NCI-H82 (cell line): ENCODE results near the gene PTPRD.
A peak's percentile ranks its signal among the peaks of the same experiment; 100 is the strongest.

ENCODE experiments used
- DNase-seq: peaks from one replicate; lab custom pipeline; 2025; lab: John Stamatoyannopoulos, UW

The PTPRD gene

GRCh38 chr9:8683496-8683895, 1929.3 kb downstream of the PTPRD start:
- no peak for DNase-seq

DNA sequence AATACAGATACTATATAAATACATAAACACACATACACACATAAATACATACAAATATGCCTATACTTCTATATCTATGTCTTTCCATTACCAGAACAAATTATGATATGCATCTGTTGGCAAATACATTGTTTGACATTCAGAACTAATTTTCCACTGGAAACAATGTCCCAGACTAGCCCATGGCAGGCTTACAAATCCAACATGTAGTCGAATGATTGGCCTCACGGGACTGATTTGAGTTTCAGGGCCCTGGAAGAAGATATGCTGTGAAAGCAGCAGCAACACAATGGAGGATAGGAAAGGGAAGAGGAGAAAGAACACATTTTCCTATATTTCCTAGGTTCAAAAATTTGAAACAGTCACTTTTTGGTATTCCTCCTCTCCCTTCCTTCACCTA, 1932.1 kb downstream of the PTPRD start:
- no peak for DNase-seq

DNA sequence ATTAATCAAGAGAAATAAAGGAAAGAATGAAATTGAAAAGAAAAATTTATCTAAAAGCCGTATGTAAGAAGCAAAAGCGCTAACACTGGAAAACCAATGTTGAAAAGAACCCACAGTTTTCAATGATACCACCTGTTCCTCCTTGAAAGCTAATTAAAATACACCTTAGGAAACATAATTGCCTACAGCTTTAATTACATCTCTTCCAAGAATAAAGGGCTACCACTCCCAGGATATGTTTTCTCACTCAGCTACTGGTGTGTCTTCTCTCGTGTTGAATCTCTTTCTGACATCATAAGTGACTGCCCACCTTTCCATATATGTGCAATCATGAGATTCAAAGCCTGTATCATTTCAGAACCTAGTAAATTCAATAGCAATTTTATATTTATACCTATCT, 1932.6 kb downstream of the PTPRD start:
- no peak for DNase-seq

DNA sequence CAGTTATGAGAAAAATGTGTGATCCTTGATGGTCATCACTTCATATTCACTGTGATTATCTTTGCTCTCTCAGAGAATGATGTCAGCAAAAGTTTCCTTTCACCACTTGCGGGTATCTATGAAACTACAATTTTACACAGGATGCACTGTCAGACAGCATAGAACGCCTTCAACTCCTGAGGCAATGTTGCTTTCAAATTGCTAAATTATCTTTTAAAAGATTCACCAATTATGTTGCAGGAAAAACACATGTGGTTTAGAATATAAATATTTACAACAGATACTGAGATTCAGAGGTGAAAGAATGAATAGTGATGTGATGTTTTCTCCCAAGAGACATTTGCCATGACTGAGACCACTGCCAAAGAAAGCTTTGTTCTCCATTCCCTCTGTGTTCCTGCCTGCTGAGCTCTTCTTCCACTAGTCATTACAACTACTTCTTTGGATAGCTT, 1933.4 kb downstream of the PTPRD start:
- DNase-seq, result no peak

GRCh38 chr9:8677741-8678140, 1935.1 kb downstream of the PTPRD start:
- no peak for DNase-seq

- DNase-seq, result no peak
Observed at GRCh38 chr9:8674536-8674935, 1938.3 kb downstream of the PTPRD start.

DNA sequence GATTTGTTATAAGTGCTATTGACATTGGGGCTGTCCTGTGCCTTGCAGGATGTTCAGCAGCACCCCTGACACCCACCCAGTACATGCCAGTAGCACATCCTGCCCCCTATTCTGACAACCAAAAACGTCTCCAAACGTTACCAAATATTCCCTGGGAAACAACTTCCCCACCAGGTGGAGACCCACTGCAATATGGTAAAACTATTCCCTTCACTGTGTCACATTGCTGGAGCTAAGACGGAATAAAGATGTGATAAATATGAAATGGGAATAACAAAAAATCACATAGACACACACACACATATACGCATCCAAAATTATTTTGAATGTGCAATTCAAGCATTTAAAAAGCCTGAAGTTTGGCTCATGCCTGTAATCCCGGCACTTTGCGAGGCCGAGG, 1939.0 kb downstream of the PTPRD start:
- no peak for DNase-seq

GRCh38 chr9:8670751-8671150, 1942.1 kb downstream of the PTPRD start:
- DNase-seq, result no peak

- peak; percentile 59 for DNase-seq
Observed at GRCh38 chr9:8668751-8669150, 1944.1 kb downstream of the PTPRD start.

DNA sequence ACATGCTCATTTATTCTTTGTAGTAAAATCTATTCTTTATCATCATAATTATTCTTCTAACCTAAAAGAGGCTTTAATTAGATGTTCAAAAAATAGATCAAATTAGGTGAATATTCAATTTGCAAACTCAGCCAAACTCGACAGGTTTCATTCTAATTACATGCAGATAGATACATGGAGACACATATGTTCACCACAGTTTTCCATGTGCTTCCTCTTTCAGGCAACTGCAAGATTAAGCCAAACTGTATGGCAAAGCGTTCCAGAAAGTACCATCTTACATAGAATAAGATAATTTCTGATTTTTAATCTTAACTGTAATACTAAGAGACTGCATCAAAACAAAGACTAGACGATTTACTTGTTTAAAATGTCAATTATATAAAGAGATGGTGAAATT, 1944.6 kb downstream of the PTPRD start:
- no peak for DNase-seq

GRCh38 chr9:8666060-8666459, 1946.7 kb downstream of the PTPRD start:
- no peak for DNase-seq

- no peak for DNase-seq
Observed at GRCh38 chr9:8660383-8660782, 1952.4 kb downstream of the PTPRD start.

- DNase-seq, result no peak
Observed at GRCh38 chr9:8659108-8659507, 1953.7 kb downstream of the PTPRD start.

GRCh38 chr9:8655071-8655470, 1957.7 kb downstream of the PTPRD start:
- DNase-seq, result no peak

DNA sequence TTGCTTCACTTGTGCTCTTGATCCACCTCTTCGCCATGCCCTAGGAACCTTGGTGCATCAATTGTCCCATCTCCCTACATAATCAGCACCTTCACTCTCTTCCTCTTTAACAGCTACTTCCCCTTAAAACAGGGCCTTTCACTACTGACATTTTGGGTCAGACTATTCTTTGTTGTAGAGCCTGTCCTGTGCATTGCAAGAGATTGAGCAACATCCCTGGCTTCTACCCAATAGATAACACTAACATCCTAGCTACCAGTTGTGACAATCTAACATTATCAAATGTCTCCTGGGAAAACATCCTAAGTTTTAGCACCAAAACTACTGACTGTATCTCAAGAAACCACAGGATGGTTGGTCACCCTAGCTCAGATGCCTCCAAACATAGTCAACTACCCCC, 1958.9 kb downstream of the PTPRD start:
- no peak for DNase-seq

GRCh38 chr9:8653111-8653510, 1959.7 kb downstream of the PTPRD start:
- no peak for DNase-seq

- DNase-seq, result no peak
Observed at GRCh38 chr9:8652255-8652654, 1960.5 kb downstream of the PTPRD start.

DNA sequence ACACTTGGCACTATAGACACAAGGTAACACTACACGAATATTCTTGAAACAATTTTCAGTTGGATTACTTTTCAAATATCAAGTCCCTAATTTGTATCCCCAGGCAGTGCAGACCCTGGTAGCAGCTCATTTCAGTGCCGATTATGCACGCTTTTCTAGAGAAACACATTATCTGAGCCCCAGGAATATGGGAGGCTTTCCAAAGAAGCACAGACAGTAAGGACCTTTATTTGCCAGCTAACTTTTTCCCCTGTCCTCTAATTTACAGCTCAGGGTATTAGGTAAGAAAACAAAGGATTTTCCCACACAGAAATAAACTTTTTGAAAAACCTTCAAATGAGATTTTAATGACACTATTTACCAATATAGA, 1961.0 kb downstream of the PTPRD start:
- no peak for DNase-seq

DNA sequence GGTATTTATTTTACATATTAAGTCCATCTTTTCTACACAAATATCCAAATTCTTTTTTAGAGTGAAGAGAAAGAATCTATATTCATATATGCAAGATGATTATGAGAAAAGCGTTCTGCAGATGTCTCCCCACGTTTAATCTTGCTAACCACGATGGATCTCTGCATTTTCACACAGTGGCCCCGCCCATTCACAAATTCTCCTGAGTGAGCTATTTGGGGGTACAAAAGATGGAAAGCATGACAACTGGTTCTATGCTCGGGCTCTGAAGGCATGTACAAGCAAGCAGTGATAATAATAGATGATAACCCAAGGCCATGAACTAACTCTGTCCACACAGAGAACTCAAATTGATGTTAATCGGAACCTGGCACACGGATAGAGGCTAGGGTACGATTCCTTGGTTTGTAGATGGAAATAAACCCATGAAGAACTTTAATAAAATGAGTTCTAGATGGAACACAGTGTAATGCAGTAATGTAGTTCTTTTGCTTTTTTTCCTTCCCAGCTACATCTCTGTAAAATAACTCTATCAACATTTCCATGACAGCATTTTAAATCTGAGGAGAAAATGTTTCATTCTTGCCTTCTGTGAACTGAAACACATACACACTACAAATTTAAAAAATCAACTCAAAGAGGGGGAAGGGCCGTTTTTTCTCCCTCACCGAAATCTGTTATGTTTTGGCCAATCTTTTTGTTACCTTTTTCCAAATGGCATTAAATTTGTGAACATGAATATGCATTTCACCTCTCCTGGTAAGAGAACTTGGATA, 1961.5 kb downstream of the PTPRD start:
- DNase-seq, result no peak

GRCh38 chr9:8649807-8650206, 1963.0 kb downstream of the PTPRD start:
- DNase-seq, result no peak

GRCh38 chr9:8649160-8649559, 1963.6 kb downstream of the PTPRD start:
- DNase-seq, result no peak

DNA sequence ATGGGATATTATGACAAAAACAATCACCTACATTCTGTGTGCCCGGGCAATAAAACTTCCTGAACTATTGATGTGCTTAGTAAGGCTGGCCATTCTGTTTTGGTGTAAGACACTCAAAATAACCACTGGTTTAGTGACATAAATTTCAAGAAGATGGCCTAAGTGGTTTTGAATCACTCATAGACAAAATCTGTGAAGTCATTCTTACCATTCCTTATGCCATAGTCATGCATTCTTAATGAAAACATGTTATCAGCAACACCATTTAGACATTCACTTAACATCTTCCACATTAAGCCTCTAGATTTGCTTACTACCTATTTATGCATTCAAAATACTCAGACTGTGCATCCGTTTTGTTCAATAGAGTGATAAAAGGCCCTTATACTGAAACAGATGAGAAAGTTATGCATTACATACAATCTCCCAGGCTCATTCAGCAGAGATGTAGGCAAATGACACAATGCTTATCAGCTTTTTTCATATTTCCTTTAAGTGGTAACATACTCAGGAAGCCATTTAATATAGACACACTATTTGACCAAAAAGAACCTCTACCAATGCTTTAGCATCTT, 1964.4 kb downstream of the PTPRD start:
- no peak for DNase-seq

- DNase-seq, result no peak
Observed at GRCh38 chr9:8647824-8648223, 1965.0 kb downstream of the PTPRD start.

GRCh38 chr9:8644571-8644970, 1968.2 kb downstream of the PTPRD start:
- no peak for DNase-seq
